Measurements from ENCODE around the gene PRKD3.

The PRKD3 gene

DNA sequence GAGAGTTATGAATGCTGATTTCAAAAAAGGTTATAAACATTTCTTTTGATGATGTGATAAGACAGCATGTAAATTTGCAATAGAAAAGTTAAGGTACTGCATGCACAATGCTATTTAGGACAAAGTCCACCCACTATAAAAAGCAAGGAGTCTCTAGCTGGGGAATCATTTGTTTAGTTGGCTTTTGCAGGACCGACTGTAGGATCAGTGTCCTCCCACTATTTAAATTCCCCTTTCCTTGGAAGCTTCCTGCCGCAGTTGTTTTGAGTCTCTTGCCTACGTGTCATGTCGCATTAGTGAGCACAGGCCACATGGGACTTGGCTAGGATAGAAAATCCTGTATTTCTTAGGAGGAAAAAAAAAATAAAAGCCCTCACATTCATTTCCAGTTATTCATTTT is 32.9 kb upstream of the PRKD3 start:
- Histone ChIP-seq H3K4me3 (ENCODE audit: low read length) (no peak overlapping the region), H3K9ac (ENCODE audit: low read depth, low read length) (no peak overlapping the region), H3K36me3 (ENCODE audit: insufficient read depth, low read depth, low read length) (no peaks in the 10 kb centered on the region), H3K27ac (ENCODE audit: low read length) (no peak overlapping the region), H3K4me1 (ENCODE audit: insufficient read depth, low read length) (no peaks in the 10 kb centered on the region), H3K9me3 (ENCODE audit: insufficient read depth, low read depth, low read length) (no peaks in the 10 kb centered on the region), H3K27me3 (ENCODE audit: insufficient read depth, low read length) (no peaks in the 10 kb centered on the region)

DNA sequence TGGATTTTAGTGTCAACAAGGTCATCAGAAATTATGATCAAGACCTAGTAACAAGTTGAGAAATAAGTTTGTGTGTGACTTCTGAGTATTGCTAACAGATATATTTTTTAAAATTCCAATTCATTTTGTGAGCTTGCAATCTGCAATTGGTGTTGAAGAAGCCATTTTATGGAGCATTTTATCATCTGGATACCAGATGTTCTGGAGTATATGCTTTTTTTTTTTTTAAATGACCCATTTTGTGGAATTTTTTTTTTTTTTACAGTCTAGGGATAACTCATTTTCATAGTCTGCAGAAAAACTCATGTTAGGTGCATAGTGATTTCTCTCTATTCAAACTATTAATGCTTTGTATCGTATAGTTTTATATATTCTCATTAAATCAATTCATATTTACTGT is 32.4 kb upstream of the PRKD3 start:
- Histone ChIP-seq H3K27me3 (ENCODE audit: insufficient read depth, low read length) (no peaks in the 10 kb centered on the region), H3K4me1 (ENCODE audit: insufficient read depth, low read length) (no peaks in the 10 kb centered on the region), H3K9me3 (ENCODE audit: insufficient read depth, low read depth, low read length) (no peaks in the 10 kb centered on the region), H3K36me3 (ENCODE audit: insufficient read depth, low read depth, low read length) (no peaks in the 10 kb centered on the region), H3K4me3 (ENCODE audit: low read length) (no peak overlapping the region), H3K27ac (ENCODE audit: low read length) (no peak overlapping the region), H3K9ac (ENCODE audit: low read depth, low read length) (no peak overlapping the region)

- Histone ChIP-seq H3K4me1 (ENCODE audit: insufficient read depth, low read length) (no peaks in the 10 kb centered on the region), H3K4me3 (ENCODE audit: low read length) (no peak overlapping the region), H3K9me3 (ENCODE audit: insufficient read depth, low read depth, low read length) (no peaks in the 10 kb centered on the region), H3K27ac (ENCODE audit: low read length) (no peak overlapping the region), H3K9ac (ENCODE audit: low read depth, low read length) (no peak overlapping the region), H3K36me3 (ENCODE audit: insufficient read depth, low read depth, low read length) (no peaks in the 10 kb centered on the region), H3K27me3 (ENCODE audit: insufficient read depth, low read length) (no peaks in the 10 kb centered on the region)
These were observed 31.7 kb upstream of the PRKD3 start for GRCh38 chr2:37356299-37356698.

GRCh38 chr2:37355735-37356134 is 31.1 kb upstream of the PRKD3 start:
- Histone ChIP-seq H3K36me3 (ENCODE audit: insufficient read depth, low read depth, low read length) (no peaks in the 10 kb centered on the region), H3K9me3 (ENCODE audit: insufficient read depth, low read depth, low read length) (no peaks in the 10 kb centered on the region), H3K4me3 (ENCODE audit: low read length) (no peak overlapping the region), H3K4me1 (ENCODE audit: insufficient read depth, low read length) (no peaks in the 10 kb centered on the region), H3K27ac (ENCODE audit: low read length) (no peak overlapping the region), H3K27me3 (ENCODE audit: insufficient read depth, low read length) (no peaks in the 10 kb centered on the region), H3K9ac (ENCODE audit: low read depth, low read length) (no peak overlapping the region)

DNA sequence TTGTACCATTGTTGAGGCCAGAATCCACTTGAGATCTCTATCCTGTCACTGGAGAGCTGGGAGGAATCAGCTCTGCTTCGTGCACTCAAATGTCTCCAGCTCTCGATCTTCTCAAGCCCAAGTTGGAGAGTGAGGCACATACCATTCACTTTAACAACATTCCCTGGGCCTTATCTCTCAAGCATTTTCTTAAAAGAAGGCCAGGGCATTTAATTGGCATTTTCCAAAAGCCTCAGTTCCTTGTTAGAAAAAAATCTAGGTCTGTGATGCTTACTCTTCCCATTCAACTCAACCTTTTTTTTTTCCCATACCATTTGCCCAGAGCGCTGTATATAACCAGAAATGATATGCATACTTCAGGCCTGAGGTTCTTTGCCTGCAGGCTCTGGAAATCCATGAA is 29.9 kb upstream of the PRKD3 start:
- peaks cover 9% of the 10 kb centered on the region for H3K4me1 ChIP-seq (ENCODE audit: insufficient read depth, low read length)
- H3K27ac ChIP-seq (ENCODE audit: low read length) = no peak overlapping the region
- H3K27me3 ChIP-seq (ENCODE audit: insufficient read depth, low read length) = no peaks in the 10 kb centered on the region
- H3K9ac ChIP-seq (ENCODE audit: low read depth, low read length) = no peak overlapping the region
- H3K36me3 ChIP-seq (ENCODE audit: insufficient read depth, low read depth, low read length) = no peaks in the 10 kb centered on the region
- no peaks in the 10 kb centered on the region for H3K9me3 ChIP-seq (ENCODE audit: insufficient read depth, low read depth, low read length)
- no peak overlapping the region for H3K4me3 ChIP-seq (ENCODE audit: low read length)

DNA sequence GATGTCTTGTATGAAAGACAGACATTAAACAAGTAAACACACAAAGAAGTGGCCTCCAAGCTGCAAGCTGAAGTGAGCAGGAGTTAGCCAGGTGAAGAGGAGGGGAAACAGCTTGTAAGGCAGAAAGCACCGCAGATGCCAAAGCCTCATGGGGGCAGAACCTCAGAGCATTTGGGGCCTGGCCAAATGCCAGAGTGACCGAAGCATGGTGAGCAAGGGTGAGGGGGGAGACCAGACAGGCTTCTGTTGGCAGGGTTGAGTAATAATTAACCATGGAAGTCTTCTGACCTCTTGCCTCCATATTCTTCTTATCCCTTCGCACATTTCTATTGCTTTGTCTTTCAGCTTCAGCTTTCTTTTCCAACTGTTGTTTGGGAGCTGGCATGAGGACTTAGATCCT is 25.4 kb upstream of the PRKD3 start:
- peaks cover 10% of the 10 kb centered on the region; the same call in 1 of the 2 replicates for H3K27me3 ChIP-seq (ENCODE audit: insufficient read depth, low read length)
- peaks cover 27% of the 10 kb centered on the region for H3K4me1 ChIP-seq (ENCODE audit: insufficient read depth, low read length)
- no peak overlapping the region for H3K4me3 ChIP-seq (ENCODE audit: low read length)
- H3K36me3 ChIP-seq (ENCODE audit: insufficient read depth, low read depth, low read length) = no peaks in the 10 kb centered on the region
- H3K9ac ChIP-seq (ENCODE audit: low read depth, low read length) = no peak overlapping the region
- H3K27ac ChIP-seq (ENCODE audit: low read length) = no peak overlapping the region
- no peaks in the 10 kb centered on the region for H3K9me3 ChIP-seq (ENCODE audit: insufficient read depth, low read depth, low read length)

DNA sequence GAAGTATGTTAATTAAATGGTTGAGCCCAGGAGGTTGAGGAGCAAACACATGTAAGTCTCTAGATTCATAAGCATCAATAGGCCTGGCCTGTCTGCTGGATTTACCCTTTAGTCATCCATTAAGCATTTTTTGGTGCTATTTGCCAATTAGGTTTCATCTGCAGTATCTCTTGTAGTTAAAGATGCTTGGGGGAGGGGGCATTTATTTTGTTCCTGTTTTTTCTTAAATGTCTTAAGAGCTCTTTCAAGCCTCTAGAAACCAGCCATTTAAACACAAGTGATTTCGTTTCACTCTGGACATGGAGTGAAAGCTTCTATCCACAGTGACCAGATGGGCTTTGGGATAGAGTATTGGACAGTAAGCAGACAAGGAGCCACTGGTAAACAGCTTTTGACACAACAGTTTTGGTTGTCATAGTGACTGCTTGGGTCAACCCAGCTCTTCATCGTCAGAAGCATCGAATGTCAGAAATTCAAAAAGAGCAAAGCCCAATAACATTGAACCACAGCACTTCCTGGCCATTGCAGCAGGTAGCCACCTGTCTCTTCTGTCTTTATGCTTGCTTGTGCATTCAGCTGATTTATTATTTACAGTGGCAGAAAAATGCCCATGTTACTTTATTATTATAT is 24.7 kb upstream of the PRKD3 start:
- Histone ChIP-seq H3K9me3 (ENCODE audit: insufficient read depth, low read depth, low read length) (no peaks in the 10 kb centered on the region), H3K27ac (ENCODE audit: low read length) (no peak overlapping the region), H3K4me3 (ENCODE audit: low read length) (no peak overlapping the region), H3K4me1 (ENCODE audit: insufficient read depth, low read length) (peaks cover 27% of the 10 kb centered on the region), H3K9ac (ENCODE audit: low read depth, low read length) (no peak overlapping the region), H3K36me3 (ENCODE audit: insufficient read depth, low read depth, low read length) (no peaks in the 10 kb centered on the region), H3K27me3 (ENCODE audit: insufficient read depth, low read length) (peaks cover 17% of the 10 kb centered on the region; the same call in 1 of the 2 replicates)

GRCh38 chr2:37348155-37348554 is 23.5 kb upstream of the PRKD3 start:
- Histone ChIP-seq H3K9me3 (ENCODE audit: insufficient read depth, low read depth, low read length) (no peaks in the 10 kb centered on the region), H3K4me3 (ENCODE audit: low read length) (no peak overlapping the region), H3K27ac (ENCODE audit: low read length) (no peak overlapping the region), H3K9ac (ENCODE audit: low read depth, low read length) (no peak overlapping the region), H3K27me3 (ENCODE audit: insufficient read depth, low read length) (peaks cover 24% of the 10 kb centered on the region; the same call in 1 of the 2 replicates), H3K4me1 (ENCODE audit: insufficient read depth, low read length) (peaks cover 33% of the 10 kb centered on the region), H3K36me3 (ENCODE audit: insufficient read depth, low read depth, low read length) (no peaks in the 10 kb centered on the region)

GRCh38 chr2:37344453-37345361 is 20.1 kb upstream of the PRKD3 start, which contains the start of gene QPCT:
Gene QPCT, plus strand, starts transcription at chr2:37344630. Its CDS starts 102 bp downstream, at chr2:37344732.
- Histone ChIP-seq H3K27me3 (ENCODE audit: insufficient read depth, low read length) (peaks cover 24% of the 10 kb centered on the region; the same call in 1 of the 2 replicates), H3K4me3 (ENCODE audit: low read length) (peak within 1 kb of the TSS; percentile 71), H3K9ac (ENCODE audit: low read depth, low read length) (no peak within 1 kb of the TSS), H3K9me3 (ENCODE audit: insufficient read depth, low read depth, low read length) (no peaks in the 10 kb centered on the region), H3K27ac (ENCODE audit: low read length) (no peak within 1 kb of the TSS), H3K36me3 (ENCODE audit: insufficient read depth, low read depth, low read length) (no peaks in the 10 kb centered on the region), H3K4me1 (ENCODE audit: insufficient read depth, low read length) (peaks cover 26% of the 10 kb centered on the region)

DNA sequence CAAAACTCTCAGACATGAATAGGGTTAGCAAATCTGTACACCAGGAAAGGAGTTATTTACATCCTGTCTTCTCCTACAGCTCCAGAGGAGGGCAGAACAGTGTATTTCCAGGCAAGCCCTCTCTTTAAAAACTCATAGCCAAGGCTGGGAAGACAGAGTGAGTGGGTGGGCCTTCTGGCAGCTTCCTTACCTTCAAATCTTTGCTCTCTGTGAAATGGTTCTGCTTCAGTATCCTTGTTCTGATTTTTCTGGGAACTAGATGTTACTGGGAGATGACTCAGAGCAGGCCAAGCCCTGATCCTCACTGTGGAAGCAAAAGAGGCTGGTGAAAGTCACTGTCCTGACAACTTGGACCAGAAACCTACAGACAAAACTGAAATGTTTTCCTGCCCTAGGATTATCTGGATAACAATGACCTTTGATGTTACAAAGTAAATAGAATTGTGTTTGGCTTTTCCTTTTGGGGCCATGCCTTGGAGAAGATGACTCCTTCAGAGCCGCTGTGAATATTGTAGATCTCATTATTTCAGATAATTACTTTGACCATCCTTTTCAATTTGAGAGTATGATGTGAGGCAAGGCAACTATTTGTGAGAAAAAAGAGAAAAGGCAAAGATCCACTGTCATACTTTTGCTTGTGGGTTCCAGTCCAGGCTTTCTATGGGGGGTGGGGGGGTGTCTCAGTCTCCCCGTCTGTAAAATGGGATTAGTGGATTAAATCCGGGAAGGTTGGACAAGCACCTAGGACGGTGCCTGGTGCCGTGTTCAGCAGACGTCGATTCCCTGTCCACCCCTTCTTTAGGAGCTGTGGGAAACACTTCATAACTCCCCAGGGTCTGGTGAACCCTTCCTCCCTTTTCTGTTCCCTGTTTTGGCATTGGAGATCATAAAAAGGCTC is 19.2 kb upstream of the PRKD3 start:
- H3K4me1 ChIP-seq (ENCODE audit: insufficient read depth, low read length) = peaks cover 16% of the 10 kb centered on the region; the same call in 1 of the 2 replicates
- peaks cover 24% of the 10 kb centered on the region; the same call in 1 of the 2 replicates for H3K27me3 ChIP-seq (ENCODE audit: insufficient read depth, low read length)
- H3K9me3 ChIP-seq (ENCODE audit: insufficient read depth, low read depth, low read length) = no peaks in the 10 kb centered on the region
- no peaks in the 10 kb centered on the region for H3K36me3 ChIP-seq (ENCODE audit: insufficient read depth, low read depth, low read length)
- no peak overlapping the region for H3K9ac ChIP-seq (ENCODE audit: low read depth, low read length)
- H3K27ac ChIP-seq (ENCODE audit: low read length) = no peak overlapping the region
- peak overlapping the region; percentile 71; the same call in 1 of the 2 replicates for H3K4me3 ChIP-seq (ENCODE audit: low read length)

- Histone ChIP-seq H3K9ac (ENCODE audit: low read depth, low read length) (no peak overlapping the region), H3K4me3 (ENCODE audit: low read length) (no peak overlapping the region), H3K27me3 (ENCODE audit: insufficient read depth, low read length) (peaks cover 24% of the 10 kb centered on the region; the same call in 1 of the 2 replicates), H3K4me1 (ENCODE audit: insufficient read depth, low read length) (peaks cover 7% of the 10 kb centered on the region; the same call in 1 of the 2 replicates), H3K9me3 (ENCODE audit: insufficient read depth, low read depth, low read length) (no peaks in the 10 kb centered on the region), H3K36me3 (ENCODE audit: insufficient read depth, low read depth, low read length) (no peaks in the 10 kb centered on the region), H3K27ac (ENCODE audit: low read length) (no peak overlapping the region)
These were observed 18.1 kb upstream of the PRKD3 start for GRCh38 chr2:37342591-37343220.

All from iPS-20b (cell line).